ENCODE data around the gene NARS2.
"Not testable (repeated sequence)": the region's sequence is repeated elsewhere in the genome, so short reads cannot be mapped to it uniquely, and the experiment has no call there.

NARS2 gene

GRCh38 chr11:78513085-78513484, 61.6 kb downstream of the NARS2 start:
- in situ Hi-C loops (cut with HindIII; ENCODE audit: low pct_ligation_motif_present, low pct_unique_long_range_greater_than_20kb, low sequenced_read_pairs); DNase-seq: not testable (repeated sequence)

- DNase-seq: no peak
Measured at GRCh38 chr11:78510597-78510996, 64.1 kb downstream of the NARS2 start.

GRCh38 chr11:78510025-78510596, 64.6 kb downstream of the NARS2 start:
- in situ Hi-C loops (cut with HindIII; ENCODE audit: low pct_ligation_motif_present, low pct_unique_long_range_greater_than_20kb, low sequenced_read_pairs): no loop called here
- no peak for DNase-seq

More at GRCh38 chr11:78510597-78510996, 64.1 kb downstream of the NARS2 start:
- in situ Hi-C loops (cut with HindIII; ENCODE audit: low pct_ligation_motif_present, low pct_unique_long_range_greater_than_20kb, low sequenced_read_pairs): no loop called here

DNA sequence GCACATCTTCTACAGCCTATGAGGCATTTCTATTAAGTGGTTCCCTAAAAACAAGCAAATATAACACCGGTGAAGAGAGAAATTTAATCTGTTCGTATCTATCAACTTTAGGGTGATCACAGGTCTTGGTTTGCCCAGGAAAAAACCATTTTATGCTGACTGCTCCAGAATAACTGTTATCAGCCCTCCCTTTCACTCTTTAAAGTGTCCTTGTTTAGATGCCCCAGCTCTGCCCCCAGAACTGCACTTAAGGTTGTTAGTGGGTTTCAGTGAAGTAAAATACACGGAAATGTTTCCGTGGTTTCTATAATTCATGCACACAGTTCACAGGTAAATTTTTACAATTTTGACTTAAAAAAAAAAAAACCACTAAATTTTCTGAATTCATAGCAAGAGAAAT, 70.0 kb downstream of the NARS2 start:
- in situ Hi-C loops (cut with HindIII; ENCODE audit: low pct_ligation_motif_present, low pct_unique_long_range_greater_than_20kb, low sequenced_read_pairs): no loop called here
- no peak for DNase-seq

DNA sequence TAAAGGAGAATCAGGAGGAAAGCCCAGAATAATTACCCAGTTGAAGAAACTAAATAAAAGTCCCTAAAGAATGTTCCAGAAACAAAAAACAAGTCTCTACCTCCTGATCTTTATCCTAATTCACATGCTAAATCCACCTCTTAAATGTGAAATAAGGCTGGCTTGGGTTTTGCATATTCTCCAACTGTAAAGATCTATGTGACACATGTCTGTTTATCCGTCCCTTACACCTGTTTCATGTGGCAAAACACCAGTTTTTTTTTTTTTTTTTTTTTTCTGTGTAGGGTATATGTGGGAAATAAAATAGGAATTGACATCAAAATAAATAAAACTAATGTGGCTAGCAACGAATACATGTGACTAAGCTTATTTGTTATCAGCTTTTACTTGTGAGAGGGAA, 70.5 kb downstream of the NARS2 start:
- in situ Hi-C loops (cut with HindIII; ENCODE audit: low pct_ligation_motif_present, low pct_unique_long_range_greater_than_20kb, low sequenced_read_pairs): no loop called here
- no peak for DNase-seq

DNA sequence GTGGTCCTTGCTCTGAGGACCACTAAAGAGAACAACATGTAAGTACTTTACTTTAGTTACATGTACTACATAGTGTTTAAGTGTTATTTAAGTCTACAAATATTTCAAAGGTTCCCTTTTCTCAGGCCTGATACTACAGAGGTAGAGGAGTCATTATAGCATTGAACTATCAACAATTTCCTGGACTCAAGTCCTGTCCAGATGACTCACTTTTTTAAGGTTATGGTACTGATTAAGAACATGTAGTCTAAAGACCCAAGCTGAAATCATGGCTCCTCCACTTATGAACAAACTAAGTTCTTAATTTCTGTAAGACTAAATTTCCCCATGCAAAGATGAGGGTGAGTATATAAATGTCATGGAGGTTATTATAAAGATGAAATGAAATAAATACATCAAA, 74.7 kb downstream of the NARS2 start:
- in situ Hi-C loops (cut with HindIII; ENCODE audit: low pct_ligation_motif_present, low pct_unique_long_range_greater_than_20kb, low sequenced_read_pairs): no loop called here

GRCh38 chr11:78497293-78497692, 77.4 kb downstream of the NARS2 start:
- in situ Hi-C loops (cut with HindIII; ENCODE audit: low pct_ligation_motif_present, low pct_unique_long_range_greater_than_20kb, low sequenced_read_pairs): no loop called here
- DNase-seq: no peak

More for the DNA sequence above, 74.7 kb downstream of the NARS2 start:
- no peak for DNase-seq

DNA sequence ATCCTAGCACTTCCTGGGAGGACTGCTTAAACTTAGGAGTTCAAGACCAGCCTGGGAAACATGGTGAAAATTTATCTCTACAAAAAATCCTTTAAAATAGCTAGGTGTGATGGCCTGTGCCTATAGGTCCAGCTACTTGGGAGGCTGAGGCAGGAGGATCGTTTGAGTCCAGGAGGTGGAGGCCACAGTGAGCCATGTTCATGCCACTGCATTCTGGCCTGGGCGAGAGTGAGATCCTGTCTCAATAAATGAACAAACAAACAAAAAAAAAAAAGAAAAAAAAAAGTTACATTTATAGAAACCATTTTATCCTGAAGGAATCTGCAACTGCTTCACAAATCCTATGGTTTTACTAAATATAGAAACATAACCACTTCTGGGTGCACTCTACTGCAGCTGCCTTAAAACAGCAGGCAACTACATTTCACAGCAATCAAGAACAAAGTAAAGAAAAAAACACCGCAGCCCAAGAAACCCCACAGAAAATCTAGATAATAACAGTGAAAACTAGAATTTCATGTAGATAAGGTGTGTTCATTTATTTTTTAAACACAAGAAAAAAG, 81.2 kb downstream of the NARS2 start:
- DNase-seq: no peak
- in situ Hi-C loops (cut with HindIII; ENCODE audit: low pct_ligation_motif_present, low pct_unique_long_range_greater_than_20kb, low sequenced_read_pairs): no loop called here

- in situ Hi-C loops (cut with HindIII; ENCODE audit: low pct_ligation_motif_present, low pct_unique_long_range_greater_than_20kb, low sequenced_read_pairs): no loop called here
- DNase-seq: no peak
Measured at GRCh38 chr11:78492973-78493372, 81.7 kb downstream of the NARS2 start.

- DNase-seq: no peak
- in situ Hi-C loops (cut with HindIII; ENCODE audit: low pct_ligation_motif_present, low pct_unique_long_range_greater_than_20kb, low sequenced_read_pairs): no loop called here
Measured at GRCh38 chr11:78489184-78489583, 85.5 kb downstream of the NARS2 start.

GRCh38 chr11:78478536-78478935, 96.1 kb downstream of the NARS2 start:
- in situ Hi-C loops (cut with HindIII; ENCODE audit: low pct_ligation_motif_present, low pct_unique_long_range_greater_than_20kb, low sequenced_read_pairs): no loop called here
- DNase-seq: no peak

DNA sequence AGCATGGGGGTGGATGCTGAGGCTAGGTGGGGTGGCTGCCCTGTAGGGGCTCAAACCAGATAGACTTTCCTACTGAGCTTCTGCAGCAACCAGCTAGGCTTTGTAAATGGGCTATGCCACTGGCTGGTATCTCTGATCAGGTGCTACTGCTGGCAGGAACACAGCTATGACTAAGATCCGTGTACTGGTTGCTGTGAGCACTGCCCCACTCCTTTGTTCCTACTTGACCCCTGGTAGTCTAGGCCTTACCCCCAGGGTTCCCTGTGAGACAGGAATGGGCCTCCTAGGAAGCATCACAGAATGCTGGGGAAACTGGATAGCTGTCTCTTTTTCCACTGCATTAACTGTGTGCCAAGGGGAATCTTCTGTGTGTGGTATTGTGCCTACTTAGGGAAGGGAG, 98.6 kb downstream of the NARS2 start:
- no peak for DNase-seq
- in situ Hi-C loops (cut with HindIII; ENCODE audit: low pct_ligation_motif_present, low pct_unique_long_range_greater_than_20kb, low sequenced_read_pairs): no loop called here

DNA sequence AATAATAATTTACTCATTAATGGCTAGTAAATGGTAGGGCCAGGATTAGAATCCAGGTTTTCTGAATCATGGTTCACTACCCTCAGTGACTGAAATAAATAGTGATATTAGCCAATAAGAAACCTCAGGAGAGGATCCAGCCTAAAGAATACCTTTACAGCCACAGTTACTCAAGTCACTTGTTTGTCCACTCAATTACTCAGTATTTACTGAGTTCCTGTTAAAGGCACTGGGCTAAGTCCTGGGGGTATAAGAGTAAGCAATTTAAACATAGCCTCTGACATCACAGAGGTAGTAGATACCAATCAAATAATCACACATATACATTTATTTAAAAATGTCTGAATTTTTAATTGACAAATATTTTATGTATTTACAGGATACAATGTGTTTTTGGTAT, 100.2 kb downstream of the NARS2 start:
- DNase-seq: no peak
- in situ Hi-C loops (cut with HindIII; ENCODE audit: low pct_ligation_motif_present, low pct_unique_long_range_greater_than_20kb, low sequenced_read_pairs): no loop called here

DNA sequence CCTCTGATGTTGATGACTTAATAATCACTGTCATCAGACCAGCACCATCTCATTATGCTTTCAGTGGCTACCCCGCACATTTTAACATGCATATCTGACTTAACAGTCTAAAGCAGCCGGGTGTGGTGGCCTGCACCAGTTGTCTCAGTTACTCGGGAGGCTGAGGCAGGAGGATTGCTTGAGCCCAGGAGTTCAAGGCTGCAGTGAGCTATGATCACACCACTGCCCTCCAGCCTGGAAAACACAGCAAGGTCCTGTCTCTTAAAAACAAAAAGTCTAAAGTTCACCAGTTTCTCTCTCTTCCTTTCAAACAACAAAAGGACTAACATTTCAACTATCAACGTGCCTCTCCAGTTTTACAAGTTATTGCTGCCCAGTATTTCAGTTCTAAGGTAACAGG, 101.8 kb downstream of the NARS2 start:
- in situ Hi-C loops (cut with HindIII; ENCODE audit: low pct_ligation_motif_present, low pct_unique_long_range_greater_than_20kb, low sequenced_read_pairs): no loop called here
- DNase-seq: no peak

DNA sequence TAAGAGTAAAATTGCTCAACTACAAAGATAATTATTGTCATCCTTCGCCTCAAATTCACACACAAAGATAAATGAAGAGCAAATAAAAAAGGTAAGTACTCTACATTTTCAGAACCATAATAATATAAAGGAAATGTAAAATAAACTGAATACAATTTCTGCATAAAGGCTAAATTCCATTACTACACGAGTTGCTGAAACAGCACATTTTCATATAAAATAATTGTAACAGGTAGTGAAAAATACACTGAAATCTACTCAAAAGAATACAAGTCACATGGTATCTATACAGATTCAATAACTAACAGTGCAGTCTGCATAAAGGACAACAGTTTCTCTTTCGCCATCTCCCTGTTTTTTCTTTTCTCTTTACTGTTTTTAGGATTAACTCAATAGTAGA, 102.3 kb downstream of the NARS2 start:
- DNase-seq: no peak
- in situ Hi-C loops (cut with HindIII; ENCODE audit: low pct_ligation_motif_present, low pct_unique_long_range_greater_than_20kb, low sequenced_read_pairs): no loop called here

DNA sequence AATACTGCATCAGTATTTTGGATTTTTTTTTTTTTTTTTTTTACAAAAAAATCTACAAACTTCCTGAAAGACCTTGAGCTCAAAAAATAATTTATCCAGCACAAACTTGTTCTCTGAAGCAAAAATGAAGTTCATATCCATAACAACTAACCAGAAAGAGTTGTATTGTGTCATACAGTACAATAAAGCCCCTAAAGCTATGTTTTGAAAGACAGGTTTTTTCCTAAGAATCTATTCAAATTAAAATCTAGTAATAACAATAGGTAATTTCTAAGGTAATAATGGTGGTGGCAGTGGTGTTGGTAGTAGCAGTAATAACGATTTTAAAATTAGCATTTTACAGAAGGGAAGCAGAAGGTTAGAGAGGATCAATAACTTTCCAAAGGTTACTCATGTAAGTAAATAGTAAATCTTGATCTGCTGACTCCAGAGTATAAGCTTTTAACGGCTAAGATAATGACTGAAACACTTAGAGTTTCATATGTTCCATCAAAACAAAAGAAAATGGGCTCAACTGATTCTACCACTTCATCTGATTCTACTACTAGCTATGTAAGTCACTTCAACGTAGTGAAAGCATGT, 103.7 kb downstream of the NARS2 start:
- no peak for DNase-seq
- in situ Hi-C loops (cut with HindIII; ENCODE audit: low pct_ligation_motif_present, low pct_unique_long_range_greater_than_20kb, low sequenced_read_pairs): no loop called here

DNA sequence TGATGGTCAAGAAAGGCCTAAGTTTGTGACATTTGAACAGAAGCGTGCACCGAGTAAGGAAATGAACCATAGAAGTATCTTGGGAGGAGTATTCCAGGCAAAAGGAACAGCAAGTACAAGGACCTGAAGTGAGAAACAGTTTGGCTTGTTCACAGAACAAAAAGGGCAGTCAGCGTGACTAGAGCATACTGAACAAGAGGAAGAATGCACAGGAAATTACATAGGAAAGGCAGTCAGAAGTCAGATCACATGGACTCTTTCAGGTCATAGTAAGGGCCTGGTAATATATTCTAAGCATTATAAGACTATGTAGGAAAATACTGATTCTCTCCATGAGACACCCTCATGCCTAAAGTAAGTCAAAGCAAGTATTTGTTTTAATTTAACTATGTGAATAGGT, 104.8 kb downstream of the NARS2 start:
- in situ Hi-C loops (cut with HindIII; ENCODE audit: low pct_ligation_motif_present, low pct_unique_long_range_greater_than_20kb, low sequenced_read_pairs): no loop called here
- DNase-seq: no peak

GRCh38 chr11:78467931-78468330, 106.7 kb downstream of the NARS2 start:
- in situ Hi-C loops (cut with HindIII; ENCODE audit: low pct_ligation_motif_present, low pct_unique_long_range_greater_than_20kb, low sequenced_read_pairs): no loop called here
- DNase-seq: no peak

DNA sequence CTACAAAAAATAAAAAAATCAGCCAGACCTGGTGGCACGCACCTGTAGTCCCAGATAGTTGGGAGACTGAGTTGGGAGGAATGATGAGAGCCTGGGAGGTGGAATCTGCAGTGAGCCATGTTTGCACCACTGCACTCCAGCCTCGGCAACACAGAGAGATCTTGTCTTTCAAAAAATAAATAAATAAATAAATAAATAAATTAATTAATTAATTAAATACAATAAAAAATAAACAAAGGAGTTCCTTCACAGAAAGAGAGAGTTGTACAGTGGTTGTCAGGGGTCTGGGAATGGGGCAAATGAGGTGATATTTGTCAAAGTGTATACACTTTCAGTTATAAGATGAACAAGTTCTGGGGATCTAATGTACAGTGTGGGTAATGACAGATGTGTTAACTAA, 107.3 kb downstream of the NARS2 start:
- in situ Hi-C loops (cut with HindIII; ENCODE audit: low pct_ligation_motif_present, low pct_unique_long_range_greater_than_20kb, low sequenced_read_pairs): no loop called here
- no peak for DNase-seq

- no peak for DNase-seq
- in situ Hi-C loops (cut with HindIII; ENCODE audit: low pct_ligation_motif_present, low pct_unique_long_range_greater_than_20kb, low sequenced_read_pairs): no loop called here
Measured at GRCh38 chr11:78465169-78465942, 109.3 kb downstream of the NARS2 start.
